Tibial nerve (tissue), 4 donors: ENCODE results near the gene DLGAP1. TPM values are rescaled to one million over a fixed set of nuclear protein-coding genes. Genes with fewer than 3 reads are reported as not detected.

Source experiments
- DNase-seq, 2 donors: peaks; one replicate each; pipeline ENCODE4 v3.0.0-alpha.2; 2019; ENCODE audit warnings: low spot score in 2 of 2
- H3K27ac ChIP-seq, 4 donors: fragments of 200-600 bp; sonication (generic) in 3 of 4; one replicate each; pipeline ENCODE4 v1.5.1; 2017 to 2019; ENCODE audit warnings: mild to moderate bottlenecking in 1 of 4
- H3K27me3 ChIP-seq, 2 donors: fragments of 200-600 bp; sonication (generic) in 1 of 2; one replicate each; pipeline versions ENCODE4 v1.5.1 to v1.6.0; 2017 to 2019
- H3K36me3 ChIP-seq, 3 donors: fragments of 200-600 bp; sonication (generic); one replicate each; pipeline ENCODE4 v1.5.1; 2018 to 2019
- H3K4me1 ChIP-seq, 4 donors: fragments of 200-600 bp; sonication (generic) in 3 of 4; one replicate each; pipeline ENCODE4 v1.5.1; 2017 to 2019
- H3K4me3 ChIP-seq, 4 donors: fragments of 200-600 bp; sonication (generic) in 3 of 4; one replicate each; pipeline ENCODE4 v1.5.1; 2017 to 2019; ENCODE audit warnings: mild to moderate bottlenecking in 1 of 4, moderate library complexity in 1 of 4
- H3K9me3 ChIP-seq, 4 donors: fragments of 200-600 bp; sonication (generic) in 3 of 4; one replicate each; pipeline ENCODE4 v1.5.1; 2017 to 2019
- CTCF ChIP-seq, 5 experiments: fragments of 200-600 bp in 3 of 5; fragments of 450-650 bp in 2 of 5; sonication (generic) in 3 of 5; IDR thresholded peaks; one replicate each; pipeline ENCODE4 v1.5.1; 2016 to 2019; ENCODE audit warnings: antibody characterized with exemption in 5 of 5, mild to moderate bottlenecking in 3 of 5, moderate library complexity in 2 of 5
- EP300 ChIP-seq, 2 donors: sonication (generic); formaldehyde crosslinking; IDR thresholded peaks; one replicate each; pipeline ENCODE4 v1.6.1; 2017; ENCODE audit warnings: antibody characterized with exemption in 2 of 2, mild to moderate bottlenecking in 1 of 2
- POLR2A ChIP-seq, 2 donors: fragments of 450-650 bp; IDR thresholded peaks; one replicate each; pipeline ENCODE4 v1.6.1; 2017; ENCODE audit warnings: antibody characterized with exemption in 2 of 2, mild to moderate bottlenecking in 2 of 2, moderate library complexity in 2 of 2
- WGBS, 2 donors: methylation state at CpG; one replicate each; pipeline ENCODE4 v1.1.5; 2018; 5-methylcytosine and 5-hydroxymethylcytosine counted together
- total RNA-seq, 4 donors: library from RNA; depleted of rRNA; stranded (reverse); fragments of >200 nt; gene quantifications; one replicate each; pipeline ENCODE4 v1.1.0, GENCODE V29; 2016

Gene DLGAP1
- total RNA-seq, 4 donors from 2014 or later, result 1.5 to 18.3 (median 2.5) TPM

GRCh38 chr18:3596637-3597384, 858.3 kb downstream of the DLGAP1 start:
- peak overlapping the region; percentile 93 to 99 (median 97) for H3K27ac ChIP-seq
- H3K4me1 ChIP-seq, result peaks cover 0 to 63% (median 42%) of the 10 kb centered on the region in 4 donors
- peak in 1 of 2 donors; percentile 43 for TF ChIP-seq EP300 (IDR thresholded peaks at IDR 0.05)
- peak; percentile 15 to 37 (median 26) for TF ChIP-seq CTCF (IDR thresholded peaks at IDR 0.05)
- no peak for TF ChIP-seq POLR2A (IDR thresholded peaks at IDR 0.05)
- DNase-seq, result peak; percentile 39 to 67
- 24 to 29% methylated on average over 17 of the region's 17 CpGs for WGBS, 2 donors
- no peaks in the 10 kb centered on the region for H3K36me3 ChIP-seq
- no peaks in the 10 kb centered on the region for H3K9me3 ChIP-seq
- peak overlapping the region in 3 of 4 donors; percentile 4 to 58 (median 47) for H3K4me3 ChIP-seq
- no peaks in the 10 kb centered on the region for H3K27me3 ChIP-seq

- TF ChIP-seq EP300 (IDR thresholded peaks at IDR 0.05) (no peak), CTCF (IDR thresholded peaks at IDR 0.05) (no peak), POLR2A (IDR thresholded peaks at IDR 0.05) (no peak)
- DNase-seq, result no peak
- no peaks in the 10 kb centered on the region for H3K27me3 ChIP-seq
- peaks cover 0 to 63% (median 42%) of the 10 kb centered on the region in 4 donors for H3K4me1 ChIP-seq
- H3K9me3 ChIP-seq, result no peaks in the 10 kb centered on the region
- H3K36me3 ChIP-seq, result no peaks in the 10 kb centered on the region
- H3K27ac ChIP-seq, result peak overlapping the region; percentile 93 to 99 (median 97)
- H3K4me3 ChIP-seq, result peak overlapping the region in 3 of 4 donors; percentile 31 to 58 (median 47)
- 29 to 53% methylated on average over 3 of the region's 3 CpGs for WGBS, 2 donors
Observed at GRCh38 chr18:3596324-3596636, 858.8 kb downstream of the DLGAP1 start.

- DNase-seq, result peak in 1 of 2 donors; percentile 48
- TF ChIP-seq CTCF (IDR thresholded peaks at IDR 0.05), result no peak
- TF ChIP-seq EP300 (IDR thresholded peaks at IDR 0.05), result peak in 1 of 2 donors; percentile 88
- no peak for TF ChIP-seq POLR2A (IDR thresholded peaks at IDR 0.05)
- Histone ChIP-seq H3K9me3 (no peaks in the 10 kb centered on the region), H3K4me3 (peak overlapping the region; percentile 24 to 65 (median 52)), H3K4me1 (peaks cover 0 to 63% (median 42%) of the 10 kb centered on the region in 4 donors), H3K27me3 (no peaks in the 10 kb centered on the region), H3K36me3 (no peaks in the 10 kb centered on the region), H3K27ac (peak overlapping the region; percentile 93 to 99 (median 97))
- 41 to 49% methylated on average over 7 of the region's 7 CpGs for WGBS, 2 donors
Observed at GRCh38 chr18:3595369-3596273, 859.5 kb downstream of the DLGAP1 start.

- DNase-seq, result peak in 1 of 2 donors; percentile 21
- 7 to 9% methylated on average over 8 of the region's 8 CpGs for WGBS, 2 donors
Observed at GRCh38 chr18:3594760-3595368, 860.2 kb downstream of the DLGAP1 start.

More at GRCh38 chr18:3594760-3595368, 860.2 kb downstream of the DLGAP1 start:
- no peak for TF ChIP-seq POLR2A (IDR thresholded peaks at IDR 0.05)
- TF ChIP-seq EP300 (IDR thresholded peaks at IDR 0.05), result no peak
- no peak for TF ChIP-seq CTCF (IDR thresholded peaks at IDR 0.05)
- peak overlapping the region; percentile 24 to 65 (median 52) for H3K4me3 ChIP-seq
- H3K4me1 ChIP-seq, result peaks cover 0 to 59% (median 42%) of the 10 kb centered on the region in 4 donors
- H3K27me3 ChIP-seq, result no peaks in the 10 kb centered on the region
- no peaks in the 10 kb centered on the region for H3K36me3 ChIP-seq
- H3K27ac ChIP-seq, result peak overlapping the region; percentile 93 to 99 (median 97)
- H3K9me3 ChIP-seq, result no peaks in the 10 kb centered on the region
